AG04449 (cell line): Measurements from ENCODE around the gene CCDC7.

Experiments
- CTCF ChIA-PET: fragments of 350-600 bp; formaldehyde crosslinking; extraction: SDS; loops from one replicate; lab custom pipeline; 2021; ENCODE audit warnings: antibody characterized with exemption; lab: Yijun Ruan, JAX
- POLR2A ChIA-PET: fragments of 400-600, 350-600 bp; formaldehyde crosslinking; extraction: SDS; loops from one replicate; lab custom pipeline; 2020; ENCODE audit warnings: antibody characterized with exemption, inconsistent platforms; lab: Yijun Ruan, JAX
- DNase-seq: peaks from one replicate; pipeline ENCODE4 v3.0.0-alpha.2; 2010; ENCODE audit warnings: low read depth, low spot score
- H3K4me3 ChIP-seq: 2 replicates; pipeline ENCODE4 v1.5.1; 2011; ENCODE audit warnings: low read depth, mild to moderate bottlenecking, control low read depth, low read length
- TF ChIP-seq, protein P1 (sequence below): IDR thresholded peaks from one replicate; pipeline ENCODE4 v1.5.1; 2011; ENCODE audit warnings: mild to moderate bottlenecking, moderate library complexity, low read length, control low read depth, inconsistent platforms; ENCODE audit not compliant: insufficient read depth; ENCODE audit errors: missing control alignments

The CCDC7 gene

DNA sequence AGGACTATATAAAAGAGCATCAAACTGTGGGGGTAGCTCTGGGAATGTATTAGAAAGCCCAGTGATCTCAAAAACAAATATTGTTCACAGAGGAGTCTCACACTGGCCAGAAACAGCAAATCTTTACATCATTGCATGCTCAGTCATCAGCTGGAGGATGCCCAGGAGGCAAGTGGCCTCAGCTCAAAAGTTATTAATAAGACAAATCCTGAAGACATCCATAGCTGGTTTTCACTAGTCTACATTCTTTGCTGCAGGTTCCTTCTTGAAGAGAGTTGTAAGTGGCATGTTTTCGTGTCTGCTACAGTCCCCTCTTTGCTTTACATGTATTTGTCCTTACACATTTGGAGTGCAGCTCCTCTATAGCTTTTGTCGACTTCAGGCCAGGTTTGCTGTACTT lies 8.6 kb upstream of the CCDC7 start:
- no peak for DNase-seq
- CTCF ChIA-PET: interaction anchor here (0.9 kb wide), 1 partner anchor 59 kb away, joined by 3 read pairs; no protein-coding TSS in a partner anchor
- no peak overlapping the region for H3K4me3 ChIP-seq
- POLR2A ChIA-PET: interaction anchor here (1.1 kb wide), 1 partner anchor 9 kb away, joined by 4 read pairs; the partner anchor contains the start of gene CCDC7
- TF ChIP-seq, protein P1, sequence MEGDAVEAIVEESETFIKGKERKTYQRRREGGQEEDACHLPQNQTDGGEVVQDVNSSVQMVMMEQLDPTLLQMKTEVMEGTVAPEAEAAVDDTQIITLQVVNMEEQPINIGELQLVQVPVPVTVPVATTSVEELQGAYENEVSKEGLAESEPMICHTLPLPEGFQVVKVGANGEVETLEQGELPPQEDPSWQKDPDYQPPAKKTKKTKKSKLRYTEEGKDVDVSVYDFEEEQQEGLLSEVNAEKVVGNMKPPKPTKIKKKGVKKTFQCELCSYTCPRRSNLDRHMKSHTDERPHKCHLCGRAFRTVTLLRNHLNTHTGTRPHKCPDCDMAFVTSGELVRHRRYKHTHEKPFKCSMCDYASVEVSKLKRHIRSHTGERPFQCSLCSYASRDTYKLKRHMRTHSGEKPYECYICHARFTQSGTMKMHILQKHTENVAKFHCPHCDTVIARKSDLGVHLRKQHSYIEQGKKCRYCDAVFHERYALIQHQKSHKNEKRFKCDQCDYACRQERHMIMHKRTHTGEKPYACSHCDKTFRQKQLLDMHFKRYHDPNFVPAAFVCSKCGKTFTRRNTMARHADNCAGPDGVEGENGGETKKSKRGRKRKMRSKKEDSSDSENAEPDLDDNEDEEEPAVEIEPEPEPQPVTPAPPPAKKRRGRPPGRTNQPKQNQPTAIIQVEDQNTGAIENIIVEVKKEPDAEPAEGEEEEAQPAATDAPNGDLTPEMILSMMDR: no peak

DNA sequence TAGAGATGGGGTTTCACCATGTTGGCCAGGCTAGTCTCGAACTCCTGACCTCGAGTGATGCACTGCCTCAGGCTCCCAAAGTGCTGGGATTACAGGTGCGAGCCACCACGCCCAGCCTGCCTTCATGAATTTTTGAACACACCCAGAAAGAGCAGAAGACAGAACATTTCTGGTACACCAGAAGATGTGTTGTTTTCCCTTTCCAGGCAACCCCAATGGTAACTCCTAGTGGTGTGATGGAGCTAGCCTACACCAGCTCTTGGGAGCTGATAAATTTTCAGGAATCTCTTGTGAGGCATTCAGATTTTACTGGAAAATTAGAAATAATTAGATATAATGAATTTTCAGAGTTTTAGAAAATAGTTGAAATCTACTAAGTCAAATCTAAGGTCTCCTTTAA lies 904 bp upstream of the CCDC7 start:
- no peak for DNase-seq
- TF ChIP-seq, protein P1: no peak
- ChIA-PET POLR2A (interaction anchor here (0.6 to 1.2 kb wide), 3 partner anchors 10 to 67 kb away, joined by 3 to 7 read pairs (median 3); no protein-coding TSS in a partner anchor), CTCF (interaction anchor here (0.8 to 2.3 kb wide), 5 partner anchors 10 to 564 kb away, joined by 3 to 15 read pairs (median 3); no protein-coding TSS in a partner anchor)
- peak overlapping the region; percentile 83; the same call in 1 of the 2 replicates for H3K4me3 ChIP-seq

DNA sequence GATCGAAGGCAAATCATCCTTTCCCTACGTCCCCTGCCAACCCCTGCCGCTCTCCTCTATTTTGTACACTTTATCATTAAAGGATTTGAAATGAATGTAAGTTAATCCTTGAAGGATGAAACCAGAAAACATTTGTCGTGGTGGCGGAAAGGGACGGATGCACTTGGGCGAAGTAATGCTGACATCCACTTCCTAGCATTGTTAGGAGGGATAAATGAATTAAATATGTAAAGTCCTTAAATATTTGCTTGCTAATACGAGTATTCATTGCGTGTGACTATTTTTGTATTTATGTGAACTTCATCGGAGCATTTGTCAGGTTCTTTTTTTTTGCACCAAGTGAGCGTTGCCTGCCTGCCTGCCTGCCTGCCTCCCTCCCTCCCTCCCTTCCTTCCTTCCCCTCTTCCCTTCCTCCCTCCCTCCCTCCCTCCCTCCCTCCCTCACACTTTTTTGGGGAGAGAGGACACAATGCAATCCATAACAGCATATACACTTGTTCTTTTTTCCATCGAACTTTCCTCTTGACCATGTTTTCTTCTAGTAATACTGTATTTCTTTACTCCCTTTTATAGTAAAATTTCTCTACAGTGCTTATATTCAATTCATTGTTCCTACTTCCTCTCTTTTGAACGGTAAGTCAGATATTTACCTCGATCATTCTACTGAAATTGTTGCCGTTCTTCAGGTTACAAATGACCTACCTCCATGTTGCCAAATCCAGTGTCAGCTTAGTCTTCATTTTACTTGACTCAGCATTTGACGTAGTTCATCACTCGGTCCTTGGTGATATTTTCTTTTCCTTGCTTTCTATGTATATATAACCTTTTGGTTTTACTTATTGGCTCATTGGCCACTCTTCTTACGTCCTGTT lies 831 bp downstream of the CCDC7 start:
- no peak for DNase-seq
- TF ChIP-seq, protein P1: no peak
- peak overlapping the region; percentile 83 for H3K4me3 ChIP-seq
- ChIA-PET CTCF (interaction anchor here (2.3 kb wide), 1 partner anchor 12 kb away, joined by 15 read pairs; no protein-coding TSS in a partner anchor), POLR2A (interaction anchor here (1.0 to 1.2 kb wide), 2 partner anchors 10 to 69 kb away, joined by 4 to 7 read pairs; no protein-coding TSS in a partner anchor)

DNA sequence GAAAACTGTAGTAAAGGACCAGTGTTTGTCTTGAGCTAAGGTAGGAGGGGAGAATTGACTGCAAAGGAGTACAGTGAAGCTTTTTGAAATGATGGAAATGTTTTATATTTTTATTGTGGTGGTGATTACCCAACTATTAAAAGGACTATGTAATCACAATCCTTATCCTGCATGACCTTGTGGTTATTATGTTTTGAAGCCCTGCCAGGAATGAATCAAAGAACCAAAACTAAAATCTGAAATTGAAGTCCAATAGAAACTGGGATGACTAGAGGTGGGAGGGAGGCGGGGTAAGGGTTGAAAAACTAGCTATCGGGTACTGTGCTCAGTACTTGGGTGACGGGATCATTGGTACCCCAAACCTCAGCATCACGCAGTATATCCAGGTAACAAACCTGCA lies 8.2 kb downstream of the CCDC7 start:
- no peak overlapping the region for H3K4me3 ChIP-seq
- POLR2A ChIA-PET: no interaction called here
- CTCF ChIA-PET: interaction anchor here (1.0 kb wide), 1 partner anchor 8 kb away, joined by 3 read pairs; the partner anchor contains the start of gene CCDC7
- TF ChIP-seq, protein P1: no peak
- no peak for DNase-seq

DNA sequence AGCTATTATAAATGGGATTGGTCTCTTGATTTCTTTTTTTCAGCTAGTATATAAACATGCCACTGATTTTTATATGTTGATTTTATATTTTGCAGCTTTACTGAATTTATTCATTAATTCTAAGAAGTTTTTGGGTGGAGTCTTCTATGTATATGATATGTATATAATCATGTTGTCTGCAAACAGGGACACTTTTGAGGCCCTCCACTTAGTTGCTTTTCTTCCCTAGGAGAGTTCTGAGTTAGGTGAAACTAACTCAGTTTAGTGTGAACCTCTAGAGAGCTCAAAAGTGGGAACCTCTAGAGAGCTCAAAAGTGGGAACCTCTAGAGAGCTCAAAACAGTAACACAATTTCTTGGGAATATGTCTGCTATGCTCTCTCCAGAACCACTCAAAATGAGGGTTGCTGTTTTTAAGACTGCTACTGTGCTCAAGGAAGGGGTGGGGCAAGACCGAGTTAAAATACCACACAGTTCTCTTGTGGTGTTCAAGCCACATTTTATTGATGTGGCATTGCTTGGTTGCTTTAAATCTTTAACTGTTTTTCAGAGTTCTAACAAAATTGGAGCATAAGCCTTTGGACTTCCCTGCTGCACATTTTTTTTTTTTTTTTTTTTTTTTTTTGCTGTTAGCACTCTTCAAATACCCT lies 13.2 kb downstream of the CCDC7 start:
- DNase-seq: no peak
- H3K4me3 ChIP-seq: no peak overlapping the region
- TF ChIP-seq, protein P1: no peak
- ChIA-PET POLR2A (no interaction called here), CTCF (interaction anchor here (1.9 kb wide), 1 partner anchor 14 kb away, joined by 5 read pairs; the partner anchor contains the start of gene CCDC7)
